DMS79 treated with DMSO at 0.1 percent for 48 hours (cell line): ENCODE measurements around the gene HEPN1.

Experiments
- DNase-seq: peaks from one replicate; lab custom pipeline; 2025; lab: John Stamatoyannopoulos, UW

Gene HEPN1

GRCh38 chr11:124884869-124885479 is 34.1 kb upstream of the HEPN1 start:
- no peak for DNase-seq

GRCh38 chr11:124886476-124886875 is 32.6 kb upstream of the HEPN1 start:
- DNase-seq, result no peak

- no peak for DNase-seq
These were observed 31.9 kb upstream of the HEPN1 start for GRCh38 chr11:124886978-124887666.

- no peak for DNase-seq
These were observed 31.4 kb upstream of the HEPN1 start for GRCh38 chr11:124887667-124888013.

GRCh38 chr11:124889191-124890091 is 29.6 kb upstream of the HEPN1 start:
- DNase-seq, result no peak

GRCh38 chr11:124890151-124890550 is 28.9 kb upstream of the HEPN1 start:
- no peak for DNase-seq

GRCh38 chr11:124890683-124891372 is 28.2 kb upstream of the HEPN1 start:
- DNase-seq, result no peak

GRCh38 chr11:124891373-124891861 is 27.6 kb upstream of the HEPN1 start:
- no peak for DNase-seq

GRCh38 chr11:124892146-124892545 is 26.9 kb upstream of the HEPN1 start:
- DNase-seq, result no peak

GRCh38 chr11:124892750-124893454 is 26.1 kb upstream of the HEPN1 start:
- no peak for DNase-seq

- no peak for DNase-seq
These were observed 25.2 kb upstream of the HEPN1 start for GRCh38 chr11:124893781-124894401.

GRCh38 chr11:124894606-124895430 is 24.2 kb upstream of the HEPN1 start:
- no peak for DNase-seq

- DNase-seq, result no peak
These were observed 23.5 kb upstream of the HEPN1 start for GRCh38 chr11:124895471-124895971.

GRCh38 chr11:124896071-124896750 is 22.8 kb upstream of the HEPN1 start:
- no peak for DNase-seq

- no peak for DNase-seq
These were observed 22.1 kb upstream of the HEPN1 start for GRCh38 chr11:124896821-124897391.

GRCh38 chr11:124897674-124898262 is 21.3 kb upstream of the HEPN1 start, which contains the start of gene ROBO4:
ROBO4 (minus strand) TSS chr11:124897865; CDS start chr11:124897795, 70 bp downstream.
- DNase-seq, result no peak

GRCh38 chr11:124898263-124898680 is 20.8 kb upstream of the HEPN1 start:
- no peak for DNase-seq

GRCh38 chr11:124898711-124899110 is 20.3 kb upstream of the HEPN1 start:
- no peak for DNase-seq
